Transverse colon (tissue), 4 donors: ENCODE data around the gene TSC22D3.

Experiments used
- CTCF ChIP-seq, 5 experiments: fragments of 200-600 bp in 3 of 5; fragments of 450-650 bp in 2 of 5; sonication (generic) in 3 of 5; IDR thresholded peaks; 1 replicate in 2 of 5; 2 replicates in 3 of 5; pipeline ENCODE4 v1.5.1; 2016 to 2017; ENCODE audit warnings: antibody characterized with exemption in 5 of 5, inconsistent platforms in 3 of 5, mild to moderate bottlenecking in 2 of 5, moderate library complexity in 1 of 5
- EP300 ChIP-seq: sonication (generic); formaldehyde crosslinking; IDR thresholded peaks from one replicate; pipeline ENCODE4 v1.6.1; 2017; ENCODE audit warnings: antibody characterized with exemption, low read depth
- POLR2A ChIP-seq: fragments of 450-650 bp; IDR thresholded peaks from one replicate; pipeline ENCODE4 v1.6.1; 2016; ENCODE audit warnings: antibody characterized with exemption, mild to moderate bottlenecking, moderate library complexity
- POLR2AphosphoS5 ChIP-seq, 3 donors: sonication (generic); formaldehyde crosslinking; IDR thresholded peaks; one replicate each; pipeline ENCODE4 v1.6.1; 2016; ENCODE audit warnings: antibody characterized with exemption in 3 of 3

GRCh38 chrX:107725761-107726555 is 49.6 kb downstream of the TSC22D3 start:
- TF ChIP-seq CTCF (IDR thresholded peaks at IDR 0.05) (no peak), POLR2A (no peak), POLR2AphosphoS5 (IDR thresholded peaks at IDR 0.05) (no peak), EP300 (no peak)
